IPS-18a (cell line): Measurements from ENCODE around the gene PALB2.
A peak's percentile ranks its signal among the peaks of the same experiment; 100 is the strongest.

Experiments
- H3K27ac ChIP-seq: one replicate; pipeline ENCODE4 v1.5.1; 2013; ENCODE audit warnings: low read length
- H3K27me3 ChIP-seq: one replicate; pipeline ENCODE4 v1.6.1; 2013; ENCODE audit warnings: mild to moderate bottlenecking, low read length; ENCODE audit not compliant: control insufficient read depth, insufficient read depth
- H3K36me3 ChIP-seq: one replicate; pipeline ENCODE4 v1.6.1; 2013; ENCODE audit warnings: low read depth, low read length; ENCODE audit not compliant: control insufficient read depth
- H3K4me1 ChIP-seq: one replicate; pipeline ENCODE4 v1.6.1; 2013; ENCODE audit warnings: low read depth, low read length; ENCODE audit not compliant: control insufficient read depth
- H3K4me3 ChIP-seq: one replicate; pipeline ENCODE4 v1.5.1; 2013; ENCODE audit warnings: low read length
- H3K9ac ChIP-seq: one replicate; pipeline ENCODE4 v1.6.1; 2013; ENCODE audit warnings: mild to moderate bottlenecking, low read length, moderate library complexity
- H3K9me3 ChIP-seq: one replicate; pipeline ENCODE4 v1.6.1; 2013; ENCODE audit warnings: low read depth, low read length; ENCODE audit not compliant: control insufficient read depth

PALB2 gene

DNA sequence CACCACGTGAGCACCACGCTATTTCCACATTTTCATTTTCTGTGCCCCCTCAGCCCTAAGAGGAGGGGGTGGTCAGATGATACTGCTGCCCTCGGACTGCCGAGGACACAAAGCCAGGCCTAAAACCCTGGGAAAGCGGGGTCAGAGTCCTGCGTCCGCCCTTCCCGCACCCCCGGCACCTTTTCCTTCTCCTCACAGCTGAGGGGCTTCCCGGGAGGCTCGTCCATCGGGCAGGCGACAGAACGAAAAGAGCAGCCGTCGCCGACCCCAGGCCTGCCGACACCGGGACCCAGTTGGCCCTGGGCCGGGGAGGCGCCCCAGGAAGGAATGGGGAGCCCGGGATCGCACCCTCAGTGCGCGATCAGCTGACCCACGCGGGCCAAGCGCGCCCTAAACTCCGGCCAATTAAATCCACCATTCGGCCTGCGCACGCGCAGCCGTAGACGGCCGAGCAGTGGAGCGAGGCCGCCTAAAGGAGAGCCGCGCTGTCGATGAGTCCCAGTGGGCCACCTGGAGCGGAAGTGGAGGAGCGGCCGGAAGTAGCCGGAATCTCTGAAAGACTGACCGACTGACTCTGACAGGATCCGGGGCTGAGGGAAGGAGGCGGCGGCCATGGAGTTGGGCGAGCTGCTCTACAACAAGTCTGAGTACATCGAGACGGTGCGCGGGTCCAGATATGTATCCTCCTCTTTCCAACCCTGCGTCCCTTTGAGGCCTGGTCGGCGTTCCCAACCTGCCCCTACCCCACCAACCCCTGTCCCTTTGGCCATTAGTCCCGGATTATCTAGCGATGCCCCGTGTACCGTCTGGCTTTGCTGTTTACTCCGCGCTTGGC lies at the start of gene PALB2, which contains the start of gene DCTN5:
Gene PALB2, minus strand, starts transcription at position 380 of the 835 bp plus-strand sequence. Its CDS starts 153 bp downstream, at position 227.
Gene DCTN5, plus strand, starts transcription at position 536 of the 835 bp plus-strand sequence. Its CDS starts 77 bp downstream, at position 613.
- H3K4me1 ChIP-seq = peaks cover 10% of the 10 kb centered on the region
- H3K4me3 ChIP-seq = peak within 1 kb of the TSS; percentile 93
- H3K27me3 ChIP-seq = no peaks in the 10 kb centered on the region
- H3K36me3 ChIP-seq = peaks cover 32% of the 10 kb centered on the region
- peak within 1 kb of the TSS; percentile 97 for H3K9ac ChIP-seq
- H3K27ac ChIP-seq = peak within 1 kb of the TSS; percentile 92
- H3K9me3 ChIP-seq = no peaks in the 10 kb centered on the region

DNA sequence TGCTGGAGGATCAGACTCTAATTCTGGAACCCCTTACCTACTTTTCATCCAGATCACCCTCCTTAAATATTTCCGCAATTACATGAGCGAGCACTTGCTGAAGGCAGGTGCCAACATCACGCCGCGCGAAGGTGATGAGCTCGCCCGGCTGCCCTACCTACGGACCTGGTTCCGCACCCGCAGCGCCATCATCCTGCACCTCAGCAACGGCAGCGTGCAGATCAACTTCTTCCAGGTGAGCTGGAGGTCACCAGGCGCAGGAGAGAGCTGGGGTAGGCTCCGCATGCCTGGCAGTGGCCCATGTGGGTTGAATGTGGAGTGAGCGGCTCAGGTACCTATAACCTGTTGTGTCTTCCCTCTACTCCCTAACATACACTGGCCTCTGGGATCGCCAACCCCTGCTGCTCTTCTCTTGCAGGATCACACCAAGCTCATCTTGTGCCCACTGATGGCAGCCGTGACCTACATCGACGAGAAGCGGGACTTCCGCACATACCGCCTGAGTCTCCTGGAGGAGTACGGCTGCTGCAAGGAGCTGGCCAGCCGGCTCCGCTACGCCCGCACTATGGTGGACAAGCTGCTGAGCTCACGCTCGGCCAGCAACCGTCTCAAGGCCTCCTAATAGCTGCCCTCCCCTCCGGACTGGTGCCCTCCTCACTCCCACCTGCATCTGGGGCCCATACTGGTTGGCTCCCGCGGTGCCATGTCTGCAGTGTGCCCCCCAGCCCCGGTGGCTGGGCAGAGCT lies 48.5 kb upstream of the PALB2 start:
- Histone ChIP-seq H3K36me3 (peaks cover 64% of the 10 kb centered on the region), H3K9me3 (no peaks in the 10 kb centered on the region), H3K27me3 (no peaks in the 10 kb centered on the region), H3K9ac (no peak overlapping the region), H3K4me1 (peaks cover 4% of the 10 kb centered on the region), H3K27ac (no peak overlapping the region), H3K4me3 (no peak overlapping the region)

DNA sequence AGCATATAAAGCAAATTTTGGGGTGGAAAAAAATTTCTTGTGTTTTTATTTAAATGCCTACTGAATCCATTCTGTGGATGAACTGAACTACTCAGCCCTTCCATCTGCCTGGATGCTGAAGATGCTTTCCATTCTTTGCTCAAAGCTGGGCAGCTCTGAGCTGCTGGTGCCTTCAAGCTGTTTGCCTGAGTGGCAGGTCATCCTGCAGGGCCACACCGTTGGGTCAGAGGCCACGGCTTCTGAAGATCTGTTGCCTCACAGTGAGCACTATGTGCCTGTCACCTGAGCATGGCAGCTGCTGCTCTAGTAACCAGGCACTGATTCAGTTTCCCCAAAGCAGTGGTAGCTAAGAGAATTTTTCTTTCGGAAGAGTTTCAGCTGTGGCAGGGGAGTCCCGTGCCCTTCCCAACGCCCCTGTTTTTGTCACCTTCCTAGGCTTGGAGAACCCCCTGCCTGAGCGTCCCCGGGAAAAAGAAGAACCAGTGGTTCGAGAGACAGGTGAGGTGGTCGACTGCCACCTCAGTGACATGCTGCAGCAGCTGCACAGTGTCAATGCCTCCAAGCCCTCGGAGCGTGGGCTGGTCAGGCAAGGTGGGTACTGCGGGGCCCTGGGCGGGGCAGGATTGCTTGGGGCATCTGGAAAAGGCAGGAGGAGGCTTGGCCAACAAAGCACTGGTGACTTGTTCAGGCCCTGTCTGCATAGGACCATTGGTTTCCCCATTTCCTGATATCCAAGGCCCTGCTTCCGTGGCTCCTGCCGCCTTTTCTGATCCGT lies 46.1 kb upstream of the PALB2 start:
- no peak overlapping the region for H3K27ac ChIP-seq
- peaks cover 87% of the 10 kb centered on the region for H3K36me3 ChIP-seq
- H3K27me3 ChIP-seq = no peaks in the 10 kb centered on the region
- no peaks in the 10 kb centered on the region for H3K9me3 ChIP-seq
- no peaks in the 10 kb centered on the region for H3K4me1 ChIP-seq
- no peak overlapping the region for H3K4me3 ChIP-seq
- no peak overlapping the region for H3K9ac ChIP-seq

DNA sequence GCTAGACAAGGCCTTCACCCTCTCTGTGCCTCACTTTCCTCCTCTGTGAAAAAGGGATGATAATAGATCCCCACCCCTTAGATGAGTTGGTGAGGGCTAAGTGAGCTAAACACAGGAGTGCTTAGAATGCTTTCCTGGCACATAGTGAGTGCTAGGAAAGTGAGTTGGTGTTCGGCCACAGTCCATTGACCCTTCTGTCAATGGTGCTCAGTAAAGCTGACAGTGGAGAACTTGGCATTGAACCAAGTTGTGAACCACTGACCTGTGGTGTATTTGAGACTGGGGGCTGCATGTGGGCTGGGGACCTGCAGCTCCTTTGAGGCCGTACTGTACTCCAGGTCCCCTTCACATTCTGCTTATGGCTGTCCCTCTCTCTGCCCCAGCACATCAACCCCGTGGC lies 42.4 kb upstream of the PALB2 start:
- H3K4me3 ChIP-seq = no peak overlapping the region
- no peaks in the 10 kb centered on the region for H3K9me3 ChIP-seq
- H3K27me3 ChIP-seq = no peaks in the 10 kb centered on the region
- peaks cover 6% of the 10 kb centered on the region for H3K4me1 ChIP-seq
- H3K9ac ChIP-seq = no peak overlapping the region
- no peak overlapping the region for H3K27ac ChIP-seq
- peaks cover 77% of the 10 kb centered on the region for H3K36me3 ChIP-seq

DNA sequence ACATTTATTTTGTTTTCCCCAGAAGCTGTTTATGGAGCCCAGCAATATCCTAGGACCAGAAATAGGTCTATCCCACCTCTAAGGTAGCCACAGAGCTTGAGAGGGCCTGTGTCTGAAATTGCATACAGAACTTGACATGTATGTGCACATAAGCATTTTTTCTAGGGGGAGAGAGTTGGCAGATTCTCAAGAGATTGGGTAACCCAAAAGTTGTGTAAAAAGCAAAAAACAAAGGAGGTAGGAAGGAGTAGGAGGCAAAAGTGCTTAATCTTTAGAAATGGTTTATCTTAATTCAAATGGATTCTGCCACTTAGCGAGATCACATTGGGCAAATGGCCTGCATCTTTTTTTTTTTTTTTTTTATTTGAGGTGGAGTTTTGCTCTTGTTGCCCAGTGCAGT lies 41.1 kb upstream of the PALB2 start:
- Histone ChIP-seq H3K4me3 (no peak overlapping the region), H3K36me3 (peaks cover 64% of the 10 kb centered on the region), H3K9me3 (no peaks in the 10 kb centered on the region), H3K9ac (no peak overlapping the region), H3K27me3 (no peaks in the 10 kb centered on the region), H3K4me1 (peaks cover 6% of the 10 kb centered on the region), H3K27ac (no peak overlapping the region)

DNA sequence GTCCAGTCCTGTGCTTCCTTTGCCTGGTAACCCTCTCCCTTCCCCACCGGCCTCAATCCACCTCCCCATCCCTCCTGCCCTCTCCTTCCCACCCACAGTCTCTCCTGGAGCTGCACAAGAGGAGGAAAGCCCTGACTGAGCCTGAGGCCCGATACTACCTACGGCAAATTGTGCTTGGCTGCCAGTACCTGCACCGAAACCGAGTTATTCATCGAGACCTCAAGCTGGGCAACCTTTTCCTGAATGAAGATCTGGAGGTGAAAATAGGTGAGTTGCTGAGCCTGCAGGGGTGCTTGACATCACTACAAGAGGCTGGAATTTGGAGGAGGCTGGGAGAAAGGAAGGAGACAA lies 38.9 kb upstream of the PALB2 start:
- no peak overlapping the region for H3K27ac ChIP-seq
- peaks cover 6% of the 10 kb centered on the region for H3K4me1 ChIP-seq
- peaks cover 45% of the 10 kb centered on the region for H3K36me3 ChIP-seq
- H3K4me3 ChIP-seq = peak overlapping the region; percentile 98
- peak overlapping the region; percentile 94 for H3K9ac ChIP-seq
- no peaks in the 10 kb centered on the region for H3K9me3 ChIP-seq
- no peaks in the 10 kb centered on the region for H3K27me3 ChIP-seq

DNA sequence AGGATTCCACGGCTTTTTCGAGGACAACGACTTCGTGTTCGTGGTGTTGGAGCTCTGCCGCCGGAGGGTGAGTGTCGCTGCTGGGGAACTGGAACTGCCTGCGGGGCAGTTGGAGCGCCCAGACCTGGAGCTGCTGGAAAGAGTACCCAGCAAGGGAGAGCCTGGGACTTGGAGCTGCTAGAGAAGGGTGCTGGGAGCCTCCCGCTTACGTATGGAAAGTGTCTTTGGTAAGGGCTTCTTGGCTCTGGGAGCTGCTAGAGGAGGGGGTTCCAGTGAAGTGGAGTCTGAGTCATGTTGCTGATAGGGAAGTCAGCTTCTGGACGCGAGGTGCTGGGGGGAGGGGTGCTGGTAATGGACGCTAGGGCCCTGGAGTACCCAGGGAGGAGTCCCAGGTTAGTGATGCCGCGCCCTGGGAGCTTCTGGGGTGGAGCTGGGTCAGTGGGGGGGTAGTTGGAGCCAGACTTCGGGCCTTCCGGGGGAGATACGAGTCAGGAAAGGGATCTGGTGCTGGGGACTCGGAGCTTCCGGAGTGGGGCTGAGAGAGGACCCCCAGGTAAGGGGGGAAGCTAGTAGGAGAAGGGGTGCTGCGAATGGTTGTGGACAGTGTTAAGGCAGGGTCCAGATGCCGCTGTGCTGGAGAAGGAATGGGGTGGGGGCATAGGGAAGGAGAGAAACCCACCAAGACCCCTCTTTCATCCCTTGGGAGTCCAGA lies 38.3 kb upstream of the PALB2 start:
- Histone ChIP-seq H3K9me3 (no peaks in the 10 kb centered on the region), H3K27me3 (no peaks in the 10 kb centered on the region), H3K4me1 (peaks cover 6% of the 10 kb centered on the region), H3K9ac (peak overlapping the region; percentile 94), H3K27ac (peak overlapping the region; percentile 60), H3K4me3 (peak overlapping the region; percentile 98), H3K36me3 (peaks cover 43% of the 10 kb centered on the region)

DNA sequence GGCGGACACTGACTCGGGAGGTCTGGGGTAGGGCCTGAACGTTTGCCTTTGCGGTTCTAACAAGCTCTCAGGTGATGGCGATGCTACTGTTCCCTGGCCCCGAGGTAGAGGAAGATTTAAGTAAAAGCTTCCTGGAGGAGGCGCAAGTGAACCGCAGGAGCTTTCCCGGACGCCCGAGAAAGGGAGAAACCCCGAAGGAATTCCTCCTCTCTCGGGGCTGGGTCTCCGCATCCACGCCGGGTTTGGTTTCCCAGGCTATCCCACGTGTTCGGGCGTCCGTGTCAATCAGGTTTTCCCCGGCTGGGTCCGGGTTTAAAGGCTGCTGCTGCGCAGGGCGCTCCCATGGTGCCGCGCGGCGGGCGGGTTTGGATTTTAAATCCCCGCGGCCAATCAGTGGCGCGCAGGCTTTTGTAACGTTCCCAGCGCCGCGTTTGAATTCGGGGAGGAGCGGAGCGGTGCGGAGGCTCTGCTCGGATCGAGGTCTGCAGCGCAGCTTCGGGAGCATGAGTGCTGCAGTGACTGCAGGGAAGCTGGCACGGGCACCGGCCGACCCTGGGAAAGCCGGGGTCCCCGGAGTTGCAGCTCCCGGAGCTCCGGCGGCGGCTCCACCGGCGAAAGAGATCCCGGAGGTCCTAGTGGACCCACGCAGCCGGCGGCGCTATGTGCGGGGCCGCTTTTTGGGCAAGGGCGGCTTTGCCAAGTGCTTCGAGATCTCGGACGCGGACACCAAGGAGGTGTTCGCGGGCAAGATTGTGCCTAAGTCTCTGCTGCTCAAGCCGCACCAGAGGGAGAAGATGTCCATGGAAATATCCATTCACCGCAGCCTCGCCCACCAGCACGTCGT lies 37.5 kb upstream of the PALB2 start, which contains the start of gene PLK1:
Gene PLK1, plus strand, starts transcription at position 460 of the 844 bp plus-strand sequence. Its CDS starts 44 bp downstream, at position 504.
- Histone ChIP-seq H3K9ac (peak within 1 kb of the TSS; percentile 94), H3K4me1 (peaks cover 6% of the 10 kb centered on the region), H3K27me3 (no peaks in the 10 kb centered on the region), H3K36me3 (peaks cover 38% of the 10 kb centered on the region), H3K9me3 (no peaks in the 10 kb centered on the region), H3K27ac (peak within 1 kb of the TSS; percentile 60), H3K4me3 (peak within 1 kb of the TSS; percentile 98)

DNA sequence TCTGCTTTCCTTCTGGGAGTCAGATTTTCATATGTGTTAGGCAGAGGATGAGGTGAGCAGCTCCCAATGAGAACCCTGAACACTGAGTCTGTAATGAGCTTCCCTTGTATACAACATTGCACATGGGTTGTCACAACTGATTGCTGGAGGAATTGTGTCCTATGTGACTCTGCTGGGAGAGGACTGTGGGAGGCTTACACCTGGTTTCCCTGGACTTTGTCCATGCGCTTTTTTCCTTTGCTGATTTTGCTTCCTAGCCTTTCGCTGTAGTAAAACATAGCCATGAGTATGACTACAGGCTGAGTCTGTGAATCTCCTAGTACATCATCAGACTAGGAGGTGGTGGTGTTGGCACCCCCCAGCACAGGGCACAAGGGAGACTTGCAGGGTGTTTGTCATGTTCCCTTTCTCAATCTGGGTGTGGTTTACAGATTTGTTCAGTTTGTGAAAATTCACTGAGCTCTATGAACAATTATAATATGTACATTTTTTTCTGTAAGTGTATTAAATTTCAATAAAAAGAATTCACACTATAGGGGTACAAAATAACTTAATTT lies 35.9 kb upstream of the PALB2 start:
- Histone ChIP-seq H3K36me3 (peaks cover 21% of the 10 kb centered on the region), H3K27me3 (no peaks in the 10 kb centered on the region), H3K9ac (no peak overlapping the region), H3K4me1 (peaks cover 6% of the 10 kb centered on the region), H3K9me3 (no peaks in the 10 kb centered on the region), H3K27ac (no peak overlapping the region), H3K4me3 (no peak overlapping the region)

DNA sequence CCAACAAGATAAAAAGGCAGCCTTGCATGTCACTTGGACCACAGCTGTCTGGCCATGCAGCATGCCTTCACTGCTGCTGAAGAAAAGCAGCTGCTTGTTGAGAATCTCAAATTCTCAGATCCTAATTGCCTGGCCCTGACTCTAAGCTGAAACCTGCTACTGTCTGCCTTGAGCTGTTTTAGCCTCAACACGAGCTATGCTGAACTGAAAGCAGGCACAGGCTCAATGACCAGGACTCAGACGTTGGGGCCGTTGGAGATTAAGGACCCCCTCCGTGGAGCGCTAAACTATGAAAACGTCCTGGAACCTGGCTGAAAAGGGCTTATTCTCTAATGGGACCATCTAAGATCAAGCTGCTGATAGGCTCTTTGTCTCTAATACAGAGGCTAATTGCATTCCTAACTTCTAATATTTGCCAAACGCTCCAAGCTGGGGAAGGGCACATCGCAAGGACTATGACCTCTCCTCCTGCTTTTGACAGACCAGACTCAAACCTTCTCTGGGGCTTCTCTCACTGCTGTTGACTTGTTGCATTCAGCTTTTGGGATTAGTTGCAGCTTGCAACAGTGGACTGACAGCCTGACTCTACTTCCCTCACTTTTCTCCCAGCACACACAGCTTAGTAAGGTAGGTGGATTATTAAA lies 33.0 kb upstream of the PALB2 start:
- Histone ChIP-seq H3K9me3 (no peaks in the 10 kb centered on the region), H3K27me3 (no peaks in the 10 kb centered on the region), H3K9ac (no peak overlapping the region), H3K27ac (no peak overlapping the region), H3K4me3 (no peak overlapping the region), H3K36me3 (peaks cover 17% of the 10 kb centered on the region), H3K4me1 (no peaks in the 10 kb centered on the region)
